ENCODE measurements around the gene C2CD4C.

DNA sequence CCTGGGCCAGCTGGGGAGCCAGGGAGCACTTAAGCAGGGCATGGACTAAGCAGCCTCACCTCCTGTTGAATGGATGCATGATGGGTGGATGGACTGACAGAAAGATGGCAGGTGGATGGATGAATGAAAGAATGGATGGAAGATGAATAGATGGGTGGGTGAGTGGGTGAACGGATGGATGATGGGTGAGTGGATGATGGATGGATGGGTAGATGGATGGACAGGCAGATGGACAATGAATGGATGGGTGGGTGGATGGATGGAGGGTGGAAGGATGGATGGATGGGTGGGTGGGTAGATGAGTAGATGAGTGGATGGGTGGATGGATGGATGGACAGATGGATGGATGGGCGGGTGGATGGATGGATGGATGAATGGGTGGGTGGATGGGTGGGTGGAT is 33.1 kb upstream of the C2CD4C start:
- TF ChIP-seq, protein P1, sequence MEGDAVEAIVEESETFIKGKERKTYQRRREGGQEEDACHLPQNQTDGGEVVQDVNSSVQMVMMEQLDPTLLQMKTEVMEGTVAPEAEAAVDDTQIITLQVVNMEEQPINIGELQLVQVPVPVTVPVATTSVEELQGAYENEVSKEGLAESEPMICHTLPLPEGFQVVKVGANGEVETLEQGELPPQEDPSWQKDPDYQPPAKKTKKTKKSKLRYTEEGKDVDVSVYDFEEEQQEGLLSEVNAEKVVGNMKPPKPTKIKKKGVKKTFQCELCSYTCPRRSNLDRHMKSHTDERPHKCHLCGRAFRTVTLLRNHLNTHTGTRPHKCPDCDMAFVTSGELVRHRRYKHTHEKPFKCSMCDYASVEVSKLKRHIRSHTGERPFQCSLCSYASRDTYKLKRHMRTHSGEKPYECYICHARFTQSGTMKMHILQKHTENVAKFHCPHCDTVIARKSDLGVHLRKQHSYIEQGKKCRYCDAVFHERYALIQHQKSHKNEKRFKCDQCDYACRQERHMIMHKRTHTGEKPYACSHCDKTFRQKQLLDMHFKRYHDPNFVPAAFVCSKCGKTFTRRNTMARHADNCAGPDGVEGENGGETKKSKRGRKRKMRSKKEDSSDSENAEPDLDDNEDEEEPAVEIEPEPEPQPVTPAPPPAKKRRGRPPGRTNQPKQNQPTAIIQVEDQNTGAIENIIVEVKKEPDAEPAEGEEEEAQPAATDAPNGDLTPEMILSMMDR (IDR thresholded peaks at IDR 0.05) = no peak
- no peak for TF ChIP-seq POLR2AphosphoS5 (IDR thresholded peaks at IDR 0.05)

Data from upper lobe of left lung (tissue), 4 donors.